HG02798 (cell line): ENCODE results near the gene CFAP68.

ENCODE experiments used
- ATAC-seq: cut with Tn5 transposase; IDR thresholded peaks from one replicate; pipeline ENCODE4 v1.9.1; 2021; ENCODE audit warnings: mild to moderate bottlenecking; ENCODE audit not compliant: unreplicated experiment, poor library complexity

Gene CFAP68, protein sequence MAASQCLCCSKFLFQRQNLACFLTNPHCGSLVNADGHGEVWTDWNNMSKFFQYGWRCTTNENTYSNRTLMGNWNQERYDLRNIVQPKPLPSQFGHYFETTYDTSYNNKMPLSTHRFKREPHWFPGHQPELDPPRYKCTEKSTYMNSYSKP

GRCh38 chr11:111878849-111879636 is at the start of gene CFAP68, which contains the start of gene FDXACB1:
Gene CFAP68 (plus strand): TSS chr11:111879541. CDS start chr11:111879561, 20 bp downstream.
Gene FDXACB1 (minus strand): TSS chr11:111879165. CDS start chr11:111879132, 33 bp downstream.
- peak; percentile 94 for ATAC-seq

DNA sequence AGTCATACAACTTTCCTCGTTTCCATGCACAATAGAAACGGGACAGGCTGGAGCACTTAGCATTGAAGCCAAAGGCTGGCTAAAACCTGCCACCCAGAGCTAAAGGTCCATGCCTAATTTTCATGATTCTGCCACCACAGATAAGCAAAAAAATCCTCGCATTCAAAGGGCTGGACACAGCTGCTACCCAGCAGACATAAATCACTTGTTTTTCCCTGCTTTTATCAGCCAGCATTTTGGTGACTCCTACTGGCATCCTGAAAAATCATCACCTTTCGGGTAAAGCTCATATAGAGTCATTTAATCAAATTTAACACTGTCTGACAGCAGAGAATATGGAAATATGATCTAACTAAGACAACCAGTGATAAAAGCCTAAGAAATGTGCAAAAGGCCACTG is 45.8 kb upstream of the CFAP68 start:
- no peak for ATAC-seq

DNA sequence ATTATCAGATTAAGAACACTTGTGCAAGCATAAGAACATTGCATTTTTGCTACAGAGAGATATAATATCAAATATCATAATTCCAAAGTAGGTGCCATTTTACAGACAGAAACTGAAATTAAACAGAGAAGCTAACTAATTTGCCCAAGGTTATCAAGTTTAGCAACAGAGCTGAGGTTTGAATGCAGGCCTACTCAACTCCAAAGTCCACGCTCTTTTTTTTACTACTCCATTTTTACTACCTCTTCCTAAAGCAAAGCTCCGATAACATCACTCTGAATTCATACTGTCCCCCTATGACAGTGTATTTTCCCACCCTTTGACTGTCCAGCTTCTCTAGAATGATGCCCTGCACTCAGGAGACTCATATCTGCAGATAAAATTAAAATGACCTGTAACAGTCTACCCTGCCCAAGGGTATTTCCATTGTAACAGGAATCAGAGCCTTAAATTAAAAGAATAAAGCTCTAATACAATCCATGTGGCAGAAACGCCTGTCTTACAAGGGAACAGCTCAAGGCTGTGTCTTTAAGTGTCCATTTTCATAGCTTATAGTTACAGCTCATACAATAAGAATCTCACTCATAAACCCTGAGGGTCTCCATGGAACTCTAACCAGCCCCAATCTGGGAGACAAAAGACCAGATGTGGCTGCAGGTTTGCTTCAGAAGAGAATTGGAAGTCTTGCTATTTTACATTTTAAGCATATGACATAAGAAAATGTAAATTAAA is 44.7 kb upstream of the CFAP68 start:
- ATAC-seq, result no peak

GRCh38 chr11:111835665-111836064 is 43.7 kb upstream of the CFAP68 start:
- ATAC-seq, result no peak

DNA sequence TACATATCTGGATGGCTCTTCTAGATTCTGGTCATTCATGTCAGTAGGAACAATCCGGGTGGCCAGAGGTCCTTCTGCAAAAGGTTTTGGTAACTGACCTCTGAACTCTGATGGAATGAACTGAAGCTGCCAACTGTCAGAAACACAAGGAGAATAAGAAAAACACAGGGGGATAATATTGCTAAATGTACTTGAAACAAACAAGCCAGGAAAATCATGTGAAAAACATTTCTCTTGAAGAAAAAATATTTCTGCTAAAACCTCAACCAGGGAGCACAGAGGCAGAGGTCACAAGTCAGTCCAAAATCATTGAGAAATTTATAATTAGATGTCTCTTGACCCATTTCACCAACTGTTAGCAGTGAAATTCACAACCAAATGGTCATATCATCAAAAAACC is 43.2 kb upstream of the CFAP68 start:
- no peak for ATAC-seq

DNA sequence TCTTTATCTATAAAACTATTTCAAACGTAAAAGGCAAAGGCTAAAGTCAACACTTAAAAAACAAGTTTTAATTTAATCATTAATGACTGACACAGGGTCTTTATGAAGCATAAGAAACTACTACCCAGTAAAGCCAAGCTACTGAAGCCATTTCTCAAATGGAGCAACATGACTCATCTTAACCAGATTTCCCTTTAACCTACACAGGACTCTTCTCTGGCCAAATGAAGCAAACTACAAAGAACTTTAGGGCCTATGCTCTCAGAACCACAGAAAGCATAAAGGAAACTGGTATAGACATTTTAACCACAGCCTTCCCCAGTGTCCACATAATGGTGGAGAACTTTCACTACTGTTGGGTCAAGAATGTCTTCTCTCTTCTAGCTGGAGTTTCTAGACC is 42.6 kb upstream of the CFAP68 start:
- peak; percentile 84 for ATAC-seq

- ATAC-seq, result no peak
Measured at GRCh38 chr11:111837366-111837891, 41.9 kb upstream of the CFAP68 start.

GRCh38 chr11:111838054-111838453 is 41.3 kb upstream of the CFAP68 start:
- no peak for ATAC-seq

DNA sequence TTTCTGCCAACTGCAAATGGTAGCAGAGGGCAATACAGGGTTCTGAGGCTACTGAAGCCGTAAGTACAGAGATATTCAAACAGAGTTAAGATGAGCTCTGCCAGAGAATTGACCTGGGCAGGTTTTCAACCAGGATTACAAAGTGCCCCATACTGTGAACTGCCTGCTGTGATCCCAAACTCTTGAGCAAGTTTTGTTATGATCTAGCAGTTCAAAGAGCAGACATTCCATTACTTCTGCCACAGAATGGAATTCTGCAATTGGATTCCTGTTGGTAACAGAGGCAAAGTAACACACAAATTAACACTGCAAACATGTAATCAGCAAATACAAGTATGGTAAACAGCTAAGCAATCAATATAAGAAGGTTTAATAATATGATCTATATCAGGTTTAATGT is 39.2 kb upstream of the CFAP68 start:
- no peak for ATAC-seq

- peak; percentile 68 for ATAC-seq
Measured at GRCh38 chr11:111841370-111842053, 37.8 kb upstream of the CFAP68 start.

DNA sequence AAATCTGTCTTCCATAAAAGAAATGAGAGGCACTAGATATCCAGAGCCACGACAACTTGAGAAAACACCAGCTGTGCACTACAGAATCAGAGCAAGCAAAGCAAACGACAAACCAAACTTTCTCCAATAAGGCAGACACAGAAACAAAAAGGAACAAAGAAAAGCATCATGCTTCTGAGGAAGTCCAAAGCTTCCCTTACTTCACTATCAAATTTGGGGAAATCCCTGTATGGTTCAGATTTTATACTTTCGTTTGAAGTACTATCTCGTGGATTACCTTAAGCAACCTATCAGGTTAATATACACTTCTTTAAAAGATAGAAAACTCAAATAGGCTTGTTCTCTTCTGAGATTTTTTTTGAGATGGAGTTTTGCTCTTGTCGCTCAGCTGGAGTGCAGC is 35.7 kb upstream of the CFAP68 start:
- no peak for ATAC-seq

- ATAC-seq, result no peak
Measured at GRCh38 chr11:111845276-111846028, 33.9 kb upstream of the CFAP68 start.

- no peak for ATAC-seq
Measured at GRCh38 chr11:111846063-111846462, 33.3 kb upstream of the CFAP68 start.

- no peak for ATAC-seq
Measured at GRCh38 chr11:111846636-111847035, 32.7 kb upstream of the CFAP68 start.

DNA sequence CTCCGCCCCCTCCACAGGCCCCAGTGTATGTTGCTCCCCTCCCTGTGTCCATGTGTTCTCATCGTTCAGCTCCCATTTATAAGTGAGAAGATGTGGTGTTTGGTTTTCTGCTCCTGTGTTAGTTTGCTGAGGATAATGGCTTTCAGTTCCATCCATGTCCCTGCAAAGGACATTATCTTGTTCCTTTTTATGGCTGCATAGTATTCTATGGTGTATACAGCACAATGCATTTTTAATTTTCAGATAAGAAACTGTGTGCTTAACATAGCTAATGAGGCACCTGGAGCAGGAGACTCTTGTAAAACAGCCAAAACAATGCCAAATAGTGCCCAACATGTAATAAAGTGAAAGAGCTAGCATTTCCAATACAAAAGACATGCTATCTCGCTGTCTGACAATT is 29.7 kb upstream of the CFAP68 start:
- ATAC-seq, result no peak

GRCh38 chr11:111851067-111851466 is 28.3 kb upstream of the CFAP68 start:
- ATAC-seq, result no peak

DNA sequence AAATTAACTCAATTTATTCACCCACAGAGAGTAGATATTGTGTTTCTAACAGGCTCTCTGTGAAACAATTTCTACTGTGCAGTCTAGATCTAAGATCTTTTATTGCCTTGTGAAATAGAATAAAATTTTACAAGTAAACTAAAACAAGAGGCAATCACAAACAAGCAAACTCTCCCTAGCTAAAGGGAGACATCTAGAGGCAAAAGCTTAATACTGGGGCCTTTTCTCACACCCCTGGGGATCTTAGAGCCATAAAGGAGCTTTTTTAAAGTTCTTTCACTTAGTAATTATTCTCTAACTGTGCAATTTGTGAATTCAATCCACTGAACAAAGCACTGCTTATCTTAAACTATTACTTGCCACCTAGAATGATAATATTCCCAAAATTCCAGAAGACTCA is 27.7 kb upstream of the CFAP68 start:
- ATAC-seq, result no peak

- no peak for ATAC-seq
Measured at GRCh38 chr11:111852103-111852502, 27.2 kb upstream of the CFAP68 start.

- no peak for ATAC-seq
Measured at GRCh38 chr11:111855506-111855905, 23.8 kb upstream of the CFAP68 start.

GRCh38 chr11:111860257-111860656 is 19.1 kb upstream of the CFAP68 start:
- ATAC-seq, result no peak
